HG03097 (cell line): ENCODE results near the gene INPP5A.
"Not testable (repeated sequence)": the region's sequence is repeated elsewhere in the genome, so short reads cannot be mapped to it uniquely, and the experiment has no call there.

ENCODE experiments used
- ATAC-seq: cut with Tn5 transposase; IDR thresholded peaks from one replicate; pipeline ENCODE4 v1.9.1; 2021; ENCODE audit not compliant: unreplicated experiment, low FRiP score

Gene INPP5A

GRCh38 chr10:132503581-132504421 lies 33.8 kb upstream of the INPP5A start:
- no peak for ATAC-seq

DNA sequence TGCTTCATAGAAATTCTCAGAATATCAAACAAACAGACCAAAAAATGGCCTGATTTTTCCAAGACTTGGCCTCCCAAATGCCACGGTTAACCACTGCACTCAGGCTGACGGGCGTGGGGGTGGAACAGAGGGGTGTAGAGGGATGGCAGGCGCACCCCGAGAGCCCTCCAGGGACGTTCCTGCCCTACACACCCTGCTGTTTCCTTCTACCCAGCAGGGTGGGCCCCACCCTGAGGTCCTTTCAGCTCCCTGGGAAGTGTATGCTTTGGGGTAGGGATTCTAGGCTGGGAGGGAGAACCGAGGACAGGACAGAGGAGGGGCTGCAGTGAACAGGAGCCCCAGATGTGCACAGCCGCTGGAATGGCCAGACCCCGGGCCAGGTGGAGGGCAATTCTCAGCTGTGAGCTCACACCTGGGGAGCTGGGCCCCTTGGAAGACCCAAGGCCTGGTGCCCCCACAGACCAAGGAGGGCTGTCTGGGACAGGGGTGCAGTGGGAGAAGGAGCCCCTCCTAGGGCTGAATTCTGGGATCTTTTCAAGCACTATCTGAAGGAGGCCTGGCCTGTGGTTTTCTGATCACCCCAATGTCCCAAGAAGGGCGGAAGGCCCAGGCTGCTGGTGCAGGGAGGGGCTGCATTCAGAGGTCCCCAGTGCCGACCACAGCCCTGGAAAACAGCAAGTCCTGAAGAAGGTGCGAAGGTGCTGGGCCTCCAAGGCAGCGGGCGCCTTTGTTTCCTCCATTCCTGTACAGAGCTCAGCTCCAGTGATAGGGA lies 32.9 kb upstream of the INPP5A start:
- ATAC-seq: no peak

- not testable (repeated sequence) for ATAC-seq
Measured at GRCh38 chr10:132505546-132505945, 32.0 kb upstream of the INPP5A start.

DNA sequence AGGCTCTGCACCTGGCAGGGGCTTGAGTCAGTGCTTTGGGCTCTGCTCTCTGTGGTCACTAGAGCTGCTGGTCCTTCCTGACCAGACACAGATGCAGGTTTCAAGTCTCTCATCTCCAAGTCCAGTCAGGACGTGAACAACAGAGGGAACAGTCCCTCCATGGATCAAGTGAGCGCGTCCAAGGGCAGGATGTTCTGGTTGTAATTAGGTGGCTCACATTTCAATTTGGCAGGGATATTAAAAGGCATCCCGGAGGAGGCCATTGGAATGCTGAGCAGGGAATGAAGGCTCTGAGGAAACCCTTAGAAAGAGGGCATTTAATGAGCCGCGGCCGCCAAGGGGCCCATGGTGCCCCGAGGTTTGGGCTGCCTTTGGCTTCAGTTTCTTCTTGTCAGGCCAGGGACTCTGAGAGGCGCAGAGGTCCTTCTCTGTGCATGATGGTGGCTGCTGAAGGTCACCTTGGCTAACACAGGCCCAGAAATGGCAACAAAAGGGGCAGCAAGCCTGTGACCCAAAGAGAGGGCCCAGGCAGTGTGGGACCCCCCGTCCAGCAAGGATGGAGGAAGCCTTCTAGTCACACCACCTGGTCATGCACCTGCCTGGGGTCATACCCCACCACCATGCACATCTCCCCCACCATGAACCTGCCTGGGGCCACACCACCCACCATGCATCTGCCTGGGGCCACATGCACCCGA lies 30.7 kb upstream of the INPP5A start:
- ATAC-seq: no peak

GRCh38 chr10:132507409-132507955 lies 30.1 kb upstream of the INPP5A start:
- ATAC-seq: no peak

- ATAC-seq: no peak
Measured at GRCh38 chr10:132507956-132508490, 29.6 kb upstream of the INPP5A start.

DNA sequence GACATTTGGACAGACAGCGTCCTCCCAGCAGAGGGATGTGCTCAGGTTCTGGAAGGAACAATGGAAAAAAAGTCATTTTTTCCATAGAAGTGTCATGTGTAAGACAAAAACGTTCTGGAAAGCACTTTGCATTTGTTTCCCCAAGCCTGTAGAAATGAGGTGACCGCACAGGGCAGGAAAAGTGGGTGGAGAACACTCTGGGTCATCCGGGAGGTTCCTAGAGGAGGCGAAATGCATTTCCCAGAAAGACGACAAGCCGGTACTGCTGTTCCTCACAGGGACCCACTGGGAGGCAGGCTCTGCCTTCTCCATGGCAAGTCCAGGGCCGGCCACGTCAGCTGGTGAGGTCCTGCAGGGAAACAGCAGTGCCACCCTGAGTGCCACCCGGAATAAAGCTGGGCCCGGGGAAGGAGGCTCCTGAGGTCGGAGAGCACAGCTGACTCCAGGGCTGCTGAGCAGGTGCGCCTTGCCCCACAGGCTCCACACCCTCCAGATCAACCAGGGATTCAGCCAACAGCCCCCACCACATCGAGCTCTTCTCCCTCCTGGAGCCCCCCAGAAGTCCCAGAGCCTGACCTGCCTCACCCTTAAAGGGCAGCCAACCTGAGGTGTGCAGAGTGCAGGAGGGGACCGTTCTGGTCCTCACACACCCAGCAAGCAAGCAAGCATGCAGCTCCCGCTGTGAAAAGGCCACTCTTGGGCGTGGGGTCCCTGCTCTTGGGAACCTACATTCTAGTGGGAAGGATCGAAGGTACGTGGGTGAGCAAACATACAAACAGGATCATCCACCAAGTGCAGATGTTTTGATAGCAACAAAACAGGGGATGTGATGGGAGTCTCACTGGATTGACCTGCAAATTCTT lies 28.8 kb upstream of the INPP5A start:
- no peak for ATAC-seq

DNA sequence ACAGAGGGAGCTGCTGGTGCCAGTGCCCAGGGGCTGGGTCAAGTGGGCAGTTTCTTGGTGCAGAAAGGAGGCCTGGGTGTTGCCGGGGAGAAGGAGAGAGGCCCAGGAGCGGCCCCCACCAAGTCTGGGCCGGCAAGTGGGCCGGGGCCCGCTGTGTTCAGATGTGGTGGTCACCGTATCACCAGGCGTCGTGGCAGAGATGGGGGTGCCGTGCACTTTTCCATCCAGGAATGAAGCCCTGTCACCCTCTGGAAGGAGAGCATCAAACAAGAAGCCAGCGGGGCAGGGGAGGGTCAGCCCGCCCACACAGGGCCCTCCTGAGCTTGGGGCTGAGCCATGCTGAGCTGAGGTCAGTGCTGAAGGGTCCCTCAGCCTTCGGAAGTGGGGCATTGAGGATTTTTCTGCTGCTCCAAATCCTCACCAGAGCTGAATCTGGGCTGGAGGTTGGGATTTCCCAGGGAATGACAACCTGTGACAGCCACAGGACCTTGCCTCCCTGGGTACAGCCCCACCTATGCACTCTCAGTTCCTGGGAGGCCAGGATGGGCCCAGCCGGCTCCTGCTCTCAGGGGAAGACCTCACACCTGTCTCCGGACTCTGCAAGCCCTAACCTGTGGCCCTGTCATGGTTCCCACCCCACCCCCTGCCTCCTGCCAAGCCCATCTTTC lies 27.9 kb upstream of the INPP5A start:
- no peak for ATAC-seq

- ATAC-seq: no peak
Measured at GRCh38 chr10:132510174-132510611, 27.4 kb upstream of the INPP5A start.

- ATAC-seq: no peak
Measured at GRCh38 chr10:132511121-132512051, 26.2 kb upstream of the INPP5A start.

GRCh38 chr10:132512052-132512442 lies 25.5 kb upstream of the INPP5A start:
- no peak for ATAC-seq

GRCh38 chr10:132512693-132513345 lies 24.8 kb upstream of the INPP5A start:
- ATAC-seq: no peak

DNA sequence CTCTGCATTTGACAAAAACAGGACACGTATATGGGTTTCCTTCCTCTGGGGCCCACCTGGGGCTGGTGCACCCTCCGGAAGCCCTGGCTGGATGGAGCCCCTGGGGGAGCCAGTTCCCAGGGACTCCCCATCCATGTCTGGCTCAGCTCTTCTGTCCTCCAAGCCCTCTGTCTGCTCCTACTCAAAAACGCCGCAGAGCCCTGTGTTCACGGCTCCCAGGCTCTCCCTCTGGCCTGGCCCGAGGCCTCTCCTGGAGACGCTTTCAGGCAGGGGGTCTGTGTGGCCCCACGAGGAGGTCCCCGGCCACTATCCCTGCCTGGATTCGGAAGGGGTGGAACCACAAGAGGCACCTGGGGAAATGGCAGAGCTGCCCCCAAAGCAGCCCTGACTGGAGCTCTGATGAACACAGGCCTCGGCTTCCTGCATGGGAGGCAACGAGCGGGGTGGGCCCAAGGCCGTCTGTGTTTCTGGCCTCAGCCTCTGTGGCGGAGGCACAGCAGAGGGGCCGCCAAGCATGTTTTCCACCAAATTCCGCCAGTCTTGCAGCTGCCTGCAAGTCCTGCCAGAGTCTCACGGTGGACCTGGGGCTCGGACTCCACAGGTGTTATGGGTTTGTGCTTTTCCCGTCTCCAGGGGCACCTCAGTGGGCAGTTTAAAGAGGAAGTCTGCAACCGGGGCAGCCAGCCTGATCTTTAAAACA lies 22.6 kb upstream of the INPP5A start:
- no peak for ATAC-seq

- ATAC-seq: no peak
Measured at GRCh38 chr10:132515811-132516726, 21.5 kb upstream of the INPP5A start.

- no peak for ATAC-seq
Measured at GRCh38 chr10:132516771-132517725, 20.5 kb upstream of the INPP5A start.
